H7 (cell line): Measurements from ENCODE around the gene P3R3URF. TPM values are rescaled to one million over a fixed set of nuclear protein-coding genes. Genes with fewer than 3 reads are reported as not detected.

Experiments used
- DNase-seq: peaks from one replicate; pipeline ENCODE4 v3.0.0; 2012
- H3K27me3 ChIP-seq: 2 replicates; pipeline ENCODE4 v1.6.0; 2011; ENCODE audit warnings: mild to moderate bottlenecking, low read length; ENCODE audit not compliant: control insufficient read depth, insufficient read depth
- H3K36me3 ChIP-seq: replicated peaks from 2 replicates; pipeline ENCODE4 v1.5.1; 2011; ENCODE audit warnings: low read length; ENCODE audit not compliant: control insufficient read depth, insufficient read depth
- H3K4me3 ChIP-seq: 2 replicates; pipeline ENCODE4 v1.5.1; 2011; ENCODE audit warnings: low read depth, mild to moderate bottlenecking, control low read depth, low read length, moderate library complexity; ENCODE audit not compliant: insufficient read depth
- total RNA-seq: library from RNA; depleted of rRNA; stranded (reverse); fragments of >200 nt; shearing (Covaris generic); gene quantifications from 2 replicates; pipeline ENCODE4 v1.2.3, GENCODE V29; 2014

Gene P3R3URF
- total RNA-seq, 1 experiment from 2014 or later = not detected

DNA sequence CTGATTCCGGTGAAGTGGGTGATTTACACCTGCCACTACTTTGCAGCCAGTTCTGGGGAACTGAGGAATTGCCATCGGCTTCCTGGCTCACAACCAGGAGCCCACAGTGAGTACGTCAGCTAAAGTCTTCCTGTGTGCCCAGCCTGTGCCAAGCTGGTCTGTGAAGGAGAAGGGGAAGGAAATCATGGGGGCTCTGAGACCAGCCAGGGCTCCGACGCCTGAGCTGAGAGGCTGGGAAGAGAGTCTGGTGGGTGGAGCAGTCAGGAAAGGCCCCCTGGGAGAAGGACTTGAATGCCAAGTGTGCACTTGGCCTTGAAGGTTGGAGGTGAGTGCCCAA is 28.1 kb upstream of the P3R3URF start:
- Histone ChIP-seq H3K36me3 (no peaks in the 10 kb centered on the region), H3K4me3 (no peak overlapping the region; the same call in 1 of the 2 replicates), H3K27me3 (peaks cover 3% of the 10 kb centered on the region; the same call in 1 of the 2 replicates)
- DNase-seq = peak; percentile 19

DNA sequence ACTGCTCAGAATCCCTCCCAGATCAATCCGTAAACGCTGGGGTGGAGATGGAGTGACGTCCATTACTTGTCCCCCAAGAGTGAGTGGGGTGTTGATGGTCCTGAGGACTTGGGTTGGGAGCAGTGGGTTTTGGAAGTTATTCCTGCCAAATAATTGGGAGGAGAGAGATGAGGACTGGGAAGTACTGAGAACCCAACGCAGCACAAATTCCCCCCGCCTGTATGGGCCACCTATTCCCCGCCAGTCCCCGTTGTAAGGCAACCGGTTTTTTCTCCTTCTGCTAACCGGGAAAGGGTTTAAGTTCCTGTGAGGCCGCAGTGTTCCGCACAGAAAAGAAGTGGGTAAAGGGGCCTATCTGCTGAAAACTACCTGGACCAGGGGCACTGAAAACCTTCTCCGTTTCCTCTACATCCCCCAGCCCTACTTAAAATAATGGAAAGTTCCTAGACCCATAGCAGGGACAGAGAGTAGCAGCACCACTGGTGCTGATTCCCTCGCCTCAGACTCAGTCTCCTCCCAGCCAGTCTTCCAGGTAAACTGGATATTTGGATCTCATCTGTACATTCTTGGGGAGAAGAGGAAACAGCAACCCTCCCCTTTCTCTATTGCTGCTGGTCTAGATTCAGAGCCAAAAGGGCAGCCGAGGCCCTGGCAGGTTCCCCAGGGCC is 27.6 kb upstream of the P3R3URF start:
- peak; percentile 69 for DNase-seq
- peaks cover 3% of the 10 kb centered on the region; the same call in 1 of the 2 replicates for H3K27me3 ChIP-seq

DNA sequence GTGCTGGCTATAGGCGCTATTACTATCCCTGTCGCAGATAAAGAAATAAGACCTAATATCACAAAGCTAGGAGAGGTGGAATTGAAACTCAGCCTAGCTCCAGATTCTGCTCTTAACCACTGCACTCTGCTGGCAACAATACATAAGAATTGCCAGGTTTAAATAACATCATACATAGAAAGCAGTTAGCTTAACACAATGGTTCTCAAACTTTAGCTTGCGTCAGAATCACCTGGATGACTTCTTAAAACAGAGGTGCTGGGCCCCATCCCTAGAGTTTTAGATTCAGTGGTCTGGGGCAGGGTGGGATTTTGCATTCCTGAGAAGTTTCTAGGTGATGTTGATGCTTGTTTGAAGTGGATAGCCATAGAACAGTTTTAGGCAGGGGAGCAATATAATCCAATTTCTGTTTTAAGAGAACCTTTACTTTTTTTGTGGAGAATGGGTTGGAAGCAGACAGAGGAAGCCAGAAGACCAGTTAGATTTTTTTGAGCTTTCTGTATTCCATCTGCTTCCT is 23.0 kb upstream of the P3R3URF start:
- Histone ChIP-seq H3K36me3 (peaks cover 1% of the 10 kb centered on the region), H3K27me3 (peaks cover 3% of the 10 kb centered on the region; the same call in 1 of the 2 replicates), H3K4me3 (no peak overlapping the region)
- no peak for DNase-seq

More for the DNA sequence above, 27.6 kb upstream of the P3R3URF start:
- Histone ChIP-seq H3K36me3 (no peaks in the 10 kb centered on the region), H3K4me3 (peak overlapping the region; percentile 96)

DNA sequence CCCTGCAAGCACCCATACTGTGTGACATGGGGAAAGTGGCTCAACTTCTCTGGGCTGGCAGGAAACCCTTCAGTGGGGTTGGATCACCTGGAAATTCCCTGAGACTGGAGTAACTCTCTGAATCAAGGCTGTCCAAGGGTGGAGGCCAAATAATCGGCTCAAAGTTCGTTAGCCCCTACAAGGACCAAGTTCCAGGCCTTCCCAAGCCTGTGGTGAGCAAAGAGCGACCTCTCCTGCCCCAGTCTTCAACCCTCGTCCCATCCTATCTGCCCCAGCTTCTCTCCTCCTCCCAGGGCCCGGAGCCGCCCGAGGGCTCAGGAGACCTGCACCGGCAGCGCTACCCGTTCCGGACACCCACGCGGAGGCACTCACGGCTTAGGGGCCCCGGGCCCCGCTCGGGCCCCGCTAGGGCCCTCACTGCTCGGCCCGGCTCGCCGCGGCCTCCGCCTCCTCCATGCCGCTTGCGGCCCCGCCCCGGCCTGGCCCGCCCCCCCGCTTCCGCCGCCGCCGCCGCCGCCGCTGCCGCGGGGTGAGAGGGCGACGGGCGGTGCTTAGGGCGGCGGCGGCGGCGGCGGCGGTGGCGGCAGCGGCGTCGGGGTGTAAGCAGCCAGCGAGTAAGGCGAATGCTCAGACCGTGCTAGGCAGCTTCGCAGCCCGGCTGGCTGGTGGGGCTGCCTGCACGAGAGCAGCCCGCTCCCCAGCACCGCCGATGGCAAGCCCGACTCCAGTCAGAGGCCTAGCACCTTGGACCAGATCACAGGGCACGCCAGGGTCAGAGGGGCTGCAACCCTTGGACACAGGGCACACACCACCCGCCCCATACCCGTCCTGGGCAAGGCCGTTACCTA is 21.9 kb upstream of the P3R3URF start, which contains the start of gene POMGNT1:
Gene POMGNT1, minus strand, starts transcription at position 471 of the 848 bp plus-strand sequence. CDS start 613 bp downstream, outside the sequence.
- Histone ChIP-seq H3K4me3 (peak within 1 kb of the TSS; percentile 67), H3K36me3 (peaks cover 5% of the 10 kb centered on the region), H3K27me3 (no peaks in the 10 kb centered on the region; the same call in 1 of the 2 replicates)
- peak; percentile 98 for DNase-seq

DNA sequence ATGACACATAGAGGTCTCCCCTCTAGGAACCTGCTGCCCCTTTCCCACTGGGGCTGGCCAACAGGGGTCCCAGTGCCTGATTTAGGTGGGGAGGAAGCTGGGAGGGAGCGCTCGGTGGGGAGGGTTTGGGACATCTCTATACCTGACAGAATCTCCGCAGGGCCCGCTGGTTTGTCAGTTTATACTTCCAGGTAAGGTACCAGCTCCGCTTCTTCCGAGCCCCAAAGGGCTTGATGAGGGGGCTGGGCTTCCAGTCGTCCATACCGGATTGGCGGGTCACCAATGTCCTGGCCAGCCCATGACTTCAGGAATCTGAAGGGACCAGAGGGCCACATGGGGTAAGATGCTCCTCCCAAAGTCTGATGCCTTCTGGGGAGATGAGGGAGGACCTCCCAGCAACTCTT is 21.3 kb upstream of the P3R3URF start:
- Histone ChIP-seq H3K36me3 (peaks cover 9% of the 10 kb centered on the region), H3K4me3 (peak overlapping the region; percentile 67), H3K27me3 (no peaks in the 10 kb centered on the region)
- DNase-seq = peak; percentile 68

DNA sequence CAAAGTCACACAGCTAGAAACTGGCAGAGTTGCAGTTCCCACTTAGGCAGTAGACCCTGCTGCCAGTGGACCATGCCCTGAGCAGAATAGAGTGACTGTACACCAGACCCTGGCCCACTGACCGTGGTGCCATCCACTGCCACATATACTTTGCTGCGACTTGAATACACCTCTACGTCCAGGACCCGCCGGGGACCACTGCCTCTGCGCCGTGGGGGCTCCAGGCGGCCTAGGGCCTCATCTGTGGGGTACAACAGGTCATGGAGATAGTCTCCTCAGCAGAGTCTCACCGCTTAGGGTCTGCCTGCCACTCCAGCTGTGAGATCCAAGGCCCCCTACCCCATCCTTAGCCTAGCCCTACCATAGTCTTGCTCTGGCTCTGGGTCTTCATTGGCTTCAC is 20.3 kb upstream of the P3R3URF start:
- DNase-seq = no peak
- Histone ChIP-seq H3K27me3 (no peaks in the 10 kb centered on the region), H3K36me3 (peaks cover 13% of the 10 kb centered on the region), H3K4me3 (no peak overlapping the region)

DNA sequence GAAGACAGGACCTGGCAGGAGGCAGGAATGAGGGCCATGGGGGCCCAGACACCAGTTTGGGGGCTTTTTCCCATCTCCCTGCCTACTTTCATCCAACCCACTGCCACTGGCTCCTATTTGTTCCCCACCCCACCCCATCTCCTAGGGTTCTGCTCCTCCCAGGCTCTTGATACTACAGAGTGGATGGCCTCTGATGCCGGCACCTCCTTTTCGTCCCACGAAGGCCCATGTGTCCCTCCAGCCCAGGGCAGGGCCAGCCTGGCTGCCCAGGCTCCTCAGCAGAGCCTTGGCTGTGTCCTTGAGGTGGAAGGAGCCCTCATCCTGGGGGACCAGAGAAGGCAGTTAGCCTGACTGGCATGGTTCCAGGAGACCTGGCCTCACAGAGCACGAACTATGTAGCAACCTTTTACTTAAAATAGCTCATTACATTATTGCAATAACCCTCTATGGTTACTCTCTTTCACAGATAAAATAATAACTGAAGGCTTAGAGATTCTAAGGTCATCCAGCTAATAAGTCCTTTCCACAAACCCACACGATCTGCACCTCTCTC is 18.4 kb upstream of the P3R3URF start:
- DNase-seq = no peak
- H3K27me3 ChIP-seq = no peaks in the 10 kb centered on the region
- H3K4me3 ChIP-seq = no peak overlapping the region
- peaks cover 16% of the 10 kb centered on the region for H3K36me3 ChIP-seq

DNA sequence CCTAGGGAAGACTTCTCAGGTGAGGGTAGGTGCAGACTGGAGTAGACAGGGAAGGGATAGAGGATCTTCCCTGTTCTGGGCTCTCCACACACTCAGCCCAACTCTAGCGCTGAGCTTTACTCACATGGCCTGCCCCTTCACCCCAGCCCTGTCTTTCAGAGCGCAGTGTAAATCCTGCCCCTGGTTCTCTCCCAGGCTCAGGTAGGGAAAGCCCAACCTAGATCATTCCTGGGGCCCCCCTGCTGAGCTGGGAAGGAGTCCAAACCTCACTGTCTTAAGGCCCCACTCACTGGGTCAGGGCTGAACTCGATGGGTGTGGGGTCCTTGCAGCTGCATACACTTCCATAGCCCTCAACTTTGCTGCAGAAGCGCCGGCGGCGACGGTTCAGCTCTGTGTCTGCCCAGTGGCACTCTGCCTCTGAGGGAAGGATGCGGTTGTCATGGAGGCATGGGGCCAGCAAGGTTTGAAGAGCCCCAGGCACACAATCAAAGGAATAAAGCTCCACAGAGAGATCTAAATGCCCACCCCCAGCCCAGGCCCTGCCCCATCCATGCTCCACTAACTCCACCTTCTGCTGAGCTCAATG is 17.8 kb upstream of the P3R3URF start:
- Histone ChIP-seq H3K36me3 (peaks cover 16% of the 10 kb centered on the region), H3K4me3 (no peak overlapping the region), H3K27me3 (no peaks in the 10 kb centered on the region)
- DNase-seq = peak; percentile 72

DNA sequence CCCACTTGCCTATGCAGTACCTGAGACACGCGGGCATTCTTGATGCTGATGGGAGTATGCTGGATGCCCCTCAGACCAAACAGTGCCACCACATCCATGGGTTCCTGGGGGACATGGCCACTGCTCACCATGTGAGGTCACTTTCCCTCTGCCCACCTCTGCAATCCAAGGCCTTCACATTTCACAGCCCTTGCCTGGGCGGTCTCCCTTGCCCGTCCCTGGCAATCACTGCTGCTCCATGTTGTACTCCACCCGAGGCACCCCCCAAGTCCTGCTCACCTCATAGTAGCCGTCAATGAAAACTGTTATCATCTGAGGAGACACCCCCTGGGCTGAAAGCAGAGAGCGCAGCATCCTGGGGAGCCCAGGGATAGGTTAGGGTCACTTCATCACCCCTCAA is 17.0 kb upstream of the P3R3URF start:
- H3K36me3 ChIP-seq = peaks cover 16% of the 10 kb centered on the region
- no peak overlapping the region for H3K4me3 ChIP-seq
- DNase-seq = no peak
- H3K27me3 ChIP-seq = no peaks in the 10 kb centered on the region

DNA sequence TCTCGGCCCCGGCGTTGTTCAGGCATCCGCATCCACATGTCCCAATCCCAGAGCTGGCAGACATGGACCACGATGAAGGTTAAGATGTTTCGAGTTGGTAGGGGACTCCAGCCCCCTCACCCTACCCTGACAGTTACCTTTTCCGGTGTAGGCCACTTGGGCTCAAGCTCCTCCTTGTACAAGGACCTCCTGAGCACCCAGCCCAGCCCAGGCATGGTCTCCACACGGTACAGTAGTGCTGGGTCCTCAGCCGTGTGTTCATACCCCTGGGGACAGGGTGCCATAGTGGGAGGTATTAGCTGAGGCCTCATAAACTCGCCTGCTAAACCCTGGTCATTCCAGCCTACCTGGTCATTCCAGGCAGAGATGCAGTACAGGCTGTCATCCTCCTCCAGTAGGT is 15.9 kb upstream of the P3R3URF start:
- Histone ChIP-seq H3K4me3 (no peak overlapping the region), H3K36me3 (peaks cover 19% of the 10 kb centered on the region)

DNA sequence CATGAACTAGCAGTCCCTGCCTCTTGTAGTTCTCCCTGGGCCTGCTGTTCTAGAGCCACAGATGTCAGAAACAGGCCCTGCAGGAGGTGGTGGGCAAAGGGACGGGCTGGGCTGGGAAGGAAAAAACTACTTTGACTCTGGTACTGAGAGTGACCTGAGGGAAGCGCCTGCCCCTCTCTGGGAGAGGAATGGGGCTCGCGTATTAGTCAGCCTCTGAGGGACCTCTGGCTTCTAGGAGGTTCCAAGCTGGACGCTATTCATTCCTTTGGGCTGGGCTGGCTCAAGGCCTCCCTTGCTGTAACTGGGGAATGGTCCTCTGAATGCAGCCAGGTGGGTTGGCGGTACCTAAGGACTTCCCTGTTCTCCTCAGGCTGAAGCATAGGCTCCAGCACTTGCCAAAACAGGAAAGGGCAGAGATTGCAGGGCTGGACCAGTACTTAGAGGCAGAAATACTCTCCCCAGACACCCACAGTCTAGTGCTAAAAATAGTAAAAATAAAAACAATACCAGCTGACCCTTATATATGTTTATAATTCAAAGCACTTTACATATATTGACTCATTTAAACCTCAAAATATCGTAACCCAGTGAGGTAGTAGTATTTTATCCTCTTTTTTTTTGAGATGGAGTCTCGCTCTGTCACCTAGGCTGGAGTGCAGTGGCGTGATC is 14.9 kb upstream of the P3R3URF start:
- Histone ChIP-seq H3K27me3 (no peaks in the 10 kb centered on the region), H3K4me3 (no peak overlapping the region), H3K36me3 (peaks cover 19% of the 10 kb centered on the region)
- DNase-seq = no peak

More for the DNA sequence above, 15.9 kb upstream of the P3R3URF start:
- DNase-seq = no peak
- H3K27me3 ChIP-seq = no peaks in the 10 kb centered on the region

DNA sequence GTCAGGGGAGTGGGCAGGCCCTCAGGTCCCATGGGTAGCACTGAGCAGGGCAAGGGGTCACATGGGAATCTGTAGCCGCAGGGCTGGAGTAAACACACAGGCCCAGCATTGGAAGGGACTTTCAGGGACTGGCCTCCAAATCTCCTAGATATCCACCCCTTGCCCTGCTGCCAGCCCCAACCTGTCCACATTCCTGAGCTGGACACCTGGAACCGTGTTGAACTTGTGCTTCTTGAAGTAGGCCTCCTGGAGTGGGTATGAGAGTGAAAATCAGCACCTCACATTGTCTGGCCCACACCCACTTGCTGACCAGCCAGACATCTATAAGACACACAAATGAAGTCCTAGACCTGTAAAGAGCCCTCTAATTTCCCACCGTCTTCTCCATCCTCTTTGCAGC is 14.3 kb upstream of the P3R3URF start:
- no peaks in the 10 kb centered on the region for H3K27me3 ChIP-seq
- peaks cover 18% of the 10 kb centered on the region for H3K36me3 ChIP-seq
- no peak overlapping the region for H3K4me3 ChIP-seq
- no peak for DNase-seq

DNA sequence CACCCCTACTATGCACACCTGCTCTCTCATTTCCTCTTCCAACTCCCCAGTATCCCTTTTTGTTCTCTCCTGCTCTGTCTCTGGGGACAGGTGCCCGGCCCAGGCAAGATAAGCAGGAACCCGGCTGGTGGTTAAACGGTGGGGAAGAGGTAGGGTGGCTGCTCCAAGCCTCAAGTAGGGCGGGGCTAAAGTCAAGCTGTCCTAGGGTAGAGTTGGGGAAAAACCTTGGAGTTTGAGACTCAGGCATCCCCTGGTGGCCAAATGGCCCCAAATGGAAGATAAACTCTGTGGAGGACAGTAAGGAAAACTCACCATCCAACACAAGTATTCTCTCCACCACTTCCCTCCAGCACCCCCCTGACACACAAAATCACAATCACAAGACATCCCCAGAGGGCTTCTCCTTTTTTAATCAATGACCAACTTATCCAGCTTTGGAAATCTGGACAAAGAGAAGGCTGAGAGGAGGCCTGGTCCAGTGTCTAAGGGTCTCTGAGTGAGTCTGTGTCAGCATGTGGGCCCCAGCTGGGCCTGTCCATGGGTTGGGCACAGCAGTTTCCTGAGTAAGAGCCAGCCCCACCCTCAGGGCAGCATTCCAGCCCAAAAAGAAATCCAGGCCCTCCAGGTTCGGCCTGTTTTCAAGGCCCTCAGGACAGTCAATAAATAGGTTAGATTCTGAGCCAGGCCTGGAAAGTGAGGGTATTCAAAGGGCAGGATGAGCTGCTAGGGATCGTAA is 12.2 kb upstream of the P3R3URF start:
- peaks cover 15% of the 10 kb centered on the region for H3K36me3 ChIP-seq
- no peaks in the 10 kb centered on the region for H3K27me3 ChIP-seq
- H3K4me3 ChIP-seq = no peak overlapping the region
- DNase-seq = peak; percentile 63
